Right lobe of liver (tissue), 6 donors: Measurements from ENCODE around the gene DMBX1. TPM values are rescaled to one million over a fixed set of nuclear protein-coding genes. Genes with fewer than 3 reads are reported as not detected.

Experiments used
- ATAC-seq, 4 donors: fragments of 200-7000 bp; cut with Tn5 transposase; one replicate each; pipeline ENCODE4 v1.9.1; 2020; ENCODE audit warnings: mild to moderate bottlenecking in 4 of 4, moderate library complexity in 4 of 4
- DNase-seq, 3 donors: peaks; one replicate each; pipeline ENCODE4 v3.0.0-alpha.2; 2020
- H3K27ac ChIP-seq, 3 donors: fragments of 200-600 bp; one replicate each; pipeline ENCODE4 v1.8.0; 2022
- H3K27me3 ChIP-seq, 2 donors: fragments of 200-600 bp; one replicate each; pipeline ENCODE4 v1.8.0; 2022
- H3K36me3 ChIP-seq, 4 donors: fragments of 200-600 bp; sonication (generic) in 1 of 4; one replicate each; pipeline versions ENCODE4 v1.5.1 to v1.8.0; 2017 to 2022; ENCODE audit warnings: control low read depth in 1 of 4
- H3K4me1 ChIP-seq, 4 donors: fragments of 200-600 bp; sonication (generic) in 1 of 4; one replicate each; pipeline versions ENCODE4 v1.5.1 to v1.8.0; 2017 to 2022; ENCODE audit warnings: control low read depth in 1 of 4
- H3K4me3 ChIP-seq, 3 donors: fragments of 200-600 bp; one replicate each; pipeline ENCODE4 v1.8.0; 2022
- H3K9me3 ChIP-seq, 4 donors: fragments of 200-600 bp; sonication (generic) in 1 of 4; one replicate each; pipeline versions ENCODE4 v1.5.1 to v1.8.0; 2017 to 2022; ENCODE audit warnings: control low read depth in 1 of 4
- POLR2A ChIP-seq: fragments of 450-650 bp; IDR thresholded peaks from one replicate; pipeline ENCODE4 v1.6.1; 2017; ENCODE audit warnings: antibody characterized with exemption, mild to moderate bottlenecking
- WGBS: methylation state at CpG from one replicate; pipeline ENCODE4 v1.1.6; 2018; ENCODE audit warnings: low coverage, low lambda C conversion rate; ENCODE audit not compliant: insufficient coverage; ENCODE audit errors: missing lambda C conversion rate; 5-methylcytosine and 5-hydroxymethylcytosine counted together
- intact Hi-C, 2 donors: fragments of 100-400 bp; cut with DNase I; formaldehyde crosslinking; loops; one replicate each; pipeline versions ENCODE4 v1.11.2 to v1.14.1; 2022
- total RNA-seq, 6 experiments: library from RNA; depleted of rRNA in 2 of 6; stranded (reverse); fragments of >200 nt in 2 of 6; fragmentation: NEBNext Ultra II Directional in 3 of 6; extraction: Animal tissue kit (Norgen Biotek cat#: 25700) in 3 of 6; gene quantifications; one replicate each; pipeline versions ENCODE4 v1.1.0 to v1.2.4, GENCODE V29; 2016 to 2023
- TF ChIP-seq, protein P1 (sequence below), 4 donors: fragments of 200-600 bp in 3 of 4; fragments of 450-650 bp in 1 of 4; IDR thresholded peaks; one replicate each; pipeline versions ENCODE4 v1.5.1 to v1.8.0; 2016 to 2022; ENCODE audit warnings: antibody characterized with exemption in 4 of 4, mild to moderate bottlenecking in 2 of 4
- donor health status: DM: no; HTN: yes; CAD: no.
- donor health status: DM: no; HTN: no; CAD: no.
- donor health status: DM: no; HTN: no; CAD: no.
- donor health status: DM: no; HTN: yes; CAD: no.
- donor health status: DM: no; HTN: yes; CAD: no.

Gene DMBX1
- total RNA-seq, 6 experiments from 2014 or later = not detected

DNA sequence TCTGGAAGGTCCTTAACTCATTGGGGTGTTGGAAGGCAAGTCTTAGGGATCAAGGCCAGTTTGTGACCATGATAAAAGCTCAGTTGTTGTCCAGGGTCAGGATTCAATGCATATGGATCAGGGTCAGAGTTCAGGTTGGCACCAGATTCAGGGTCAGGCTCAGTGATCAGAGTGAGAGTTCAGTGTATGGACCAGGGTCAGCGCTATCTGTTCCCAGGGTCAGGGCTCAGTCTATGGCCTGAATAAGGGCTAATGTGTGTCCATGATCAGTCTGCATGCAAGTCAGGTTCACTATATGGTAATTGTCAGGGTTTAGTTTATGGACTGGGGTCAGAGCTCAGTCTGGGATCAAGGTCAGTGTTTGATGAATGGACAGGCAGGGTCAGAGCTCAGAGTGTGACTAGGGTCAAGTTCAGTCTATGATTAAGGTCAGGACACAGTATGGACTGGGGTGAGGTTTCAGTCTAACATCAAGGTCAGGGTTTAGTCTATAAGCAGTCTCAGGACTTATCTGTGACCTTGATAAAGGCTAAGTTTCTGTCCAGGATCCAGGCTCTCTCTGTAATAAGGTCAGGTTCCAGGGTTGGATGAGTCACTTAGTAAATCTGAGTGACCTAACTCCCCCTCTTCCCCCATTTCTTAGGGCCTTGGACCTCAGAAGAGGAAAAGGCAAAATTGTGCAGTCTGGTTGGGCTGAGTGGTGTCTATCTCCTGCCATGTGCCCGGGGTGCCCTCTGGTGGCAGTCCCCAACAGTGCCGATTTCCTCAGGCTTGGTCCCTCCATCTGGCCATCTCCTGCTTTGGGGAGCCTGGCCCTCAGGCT lies 38.0 kb downstream of the DMBX1 start:
- TF ChIP-seq, protein P1, sequence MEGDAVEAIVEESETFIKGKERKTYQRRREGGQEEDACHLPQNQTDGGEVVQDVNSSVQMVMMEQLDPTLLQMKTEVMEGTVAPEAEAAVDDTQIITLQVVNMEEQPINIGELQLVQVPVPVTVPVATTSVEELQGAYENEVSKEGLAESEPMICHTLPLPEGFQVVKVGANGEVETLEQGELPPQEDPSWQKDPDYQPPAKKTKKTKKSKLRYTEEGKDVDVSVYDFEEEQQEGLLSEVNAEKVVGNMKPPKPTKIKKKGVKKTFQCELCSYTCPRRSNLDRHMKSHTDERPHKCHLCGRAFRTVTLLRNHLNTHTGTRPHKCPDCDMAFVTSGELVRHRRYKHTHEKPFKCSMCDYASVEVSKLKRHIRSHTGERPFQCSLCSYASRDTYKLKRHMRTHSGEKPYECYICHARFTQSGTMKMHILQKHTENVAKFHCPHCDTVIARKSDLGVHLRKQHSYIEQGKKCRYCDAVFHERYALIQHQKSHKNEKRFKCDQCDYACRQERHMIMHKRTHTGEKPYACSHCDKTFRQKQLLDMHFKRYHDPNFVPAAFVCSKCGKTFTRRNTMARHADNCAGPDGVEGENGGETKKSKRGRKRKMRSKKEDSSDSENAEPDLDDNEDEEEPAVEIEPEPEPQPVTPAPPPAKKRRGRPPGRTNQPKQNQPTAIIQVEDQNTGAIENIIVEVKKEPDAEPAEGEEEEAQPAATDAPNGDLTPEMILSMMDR (IDR thresholded peaks at IDR 0.05) = peak; percentile 83 to 93 (median 90)
- no peak for TF ChIP-seq POLR2A
- no peaks in the 10 kb centered on the region for H3K27me3 ChIP-seq
- no peaks in the 10 kb centered on the region for H3K36me3 ChIP-seq
- no peak overlapping the region for H3K27ac ChIP-seq
- 0% methylated on average over 2 of the region's 3 CpGs for WGBS
- intact Hi-C loops = loop anchor here (5.0 to 10.0 kb wide), 2 partner anchors 50 to 83 kb away; no protein-coding TSS in a partner anchor
- DNase-seq = peak; percentile 78 to 79 (median 79)
- H3K4me3 ChIP-seq = no peak overlapping the region
- peaks cover 0 to 12% (median 0%) of the 10 kb centered on the region in 4 donors for H3K4me1 ChIP-seq
- ATAC-seq = peak; percentile 88 to 91 (median 89)
- no peaks in the 10 kb centered on the region for H3K9me3 ChIP-seq

DNA sequence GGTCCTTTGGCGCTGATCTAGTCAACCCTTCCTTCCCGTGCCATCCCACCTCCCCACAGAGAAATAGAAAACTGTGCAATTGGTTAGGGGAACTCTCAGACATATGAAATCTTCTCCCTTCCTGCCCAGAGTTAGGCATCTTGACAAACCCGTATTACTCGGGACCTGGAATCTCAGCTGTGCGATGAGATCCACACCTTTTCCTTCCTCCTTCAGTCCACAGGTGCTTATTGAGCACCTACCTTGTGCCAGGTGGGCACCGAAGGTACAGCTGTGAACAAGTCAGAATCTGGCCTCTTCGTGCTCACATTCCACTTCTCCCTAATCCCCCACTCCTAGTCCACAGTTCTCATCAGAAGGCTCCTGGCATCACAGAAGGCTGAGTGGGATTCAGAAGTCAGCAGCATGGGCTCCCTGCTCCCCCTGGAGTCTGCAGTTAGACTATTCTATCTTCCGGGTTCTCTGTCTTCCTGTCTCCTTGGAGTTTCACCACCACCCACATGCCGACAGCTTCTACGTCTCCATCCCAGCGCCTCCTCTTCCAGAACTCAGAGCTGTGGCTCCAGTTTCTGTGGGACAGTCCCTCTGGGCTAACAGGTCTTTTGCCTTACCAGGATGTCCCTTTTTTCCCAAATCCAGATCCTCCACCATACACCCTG lies 38.8 kb downstream of the DMBX1 start:
- Histone ChIP-seq H3K36me3 (no peaks in the 10 kb centered on the region), H3K27me3 (no peaks in the 10 kb centered on the region), H3K4me1 (peaks cover 0 to 12% (median 0%) of the 10 kb centered on the region in 4 donors), H3K4me3 (no peak overlapping the region), H3K9me3 (no peaks in the 10 kb centered on the region), H3K27ac (no peak overlapping the region)
- ATAC-seq (no peak), DNase-seq (no peak)
- intact Hi-C loops = loop anchor here (5.0 to 10.0 kb wide), 2 partner anchors 51 to 84 kb away; no protein-coding TSS in a partner anchor
- TF ChIP-seq, protein P1 (IDR thresholded peaks at IDR 0.05) = no peak
- TF ChIP-seq POLR2A = no peak
- WGBS = 45% methylated on average over 9 of the region's 11 CpGs

DNA sequence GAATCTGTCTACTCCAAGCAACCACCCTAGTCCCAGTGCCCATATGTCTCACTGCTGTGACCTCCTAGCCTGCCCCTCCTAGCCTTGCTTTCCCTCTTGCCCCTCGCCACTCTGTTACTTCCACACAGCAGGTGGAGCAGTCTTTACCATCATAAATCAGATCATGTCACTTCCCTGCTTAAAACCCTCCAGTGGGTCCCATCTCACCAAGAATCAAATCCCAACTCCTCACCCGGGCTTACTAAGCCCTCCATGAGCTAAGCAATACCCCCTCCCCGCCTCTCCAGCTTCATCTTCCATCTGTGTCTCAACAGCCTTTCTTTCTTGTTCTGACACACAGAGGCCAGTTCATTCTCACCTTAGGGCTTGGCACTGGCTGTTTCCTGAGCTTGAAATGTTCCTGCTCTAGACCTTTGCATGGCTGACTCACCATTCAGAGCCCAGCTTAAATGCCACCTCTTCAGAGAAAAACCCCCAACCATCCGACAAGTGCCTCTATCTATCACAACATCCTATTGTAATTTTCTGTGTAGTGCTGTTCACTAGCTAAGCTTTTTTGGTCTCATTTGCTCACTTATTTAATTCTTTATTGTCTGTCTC lies 39.5 kb downstream of the DMBX1 start:
- WGBS = 42% methylated on average over 4 of the region's 4 CpGs
- ATAC-seq = no peak
- DNase-seq = no peak
- Histone ChIP-seq H3K27me3 (no peaks in the 10 kb centered on the region), H3K4me1 (peaks cover 0 to 14% (median 0%) of the 10 kb centered on the region in 4 donors), H3K36me3 (no peaks in the 10 kb centered on the region), H3K27ac (no peak overlapping the region), H3K9me3 (no peaks in the 10 kb centered on the region), H3K4me3 (no peak overlapping the region)
- intact Hi-C loops = loop anchor here (5.0 to 10.0 kb wide), 2 partner anchors 52 to 84 kb away; no protein-coding TSS in a partner anchor
- TF ChIP-seq, protein P1 (IDR thresholded peaks at IDR 0.05) = no peak
- no peak for TF ChIP-seq POLR2A

DNA sequence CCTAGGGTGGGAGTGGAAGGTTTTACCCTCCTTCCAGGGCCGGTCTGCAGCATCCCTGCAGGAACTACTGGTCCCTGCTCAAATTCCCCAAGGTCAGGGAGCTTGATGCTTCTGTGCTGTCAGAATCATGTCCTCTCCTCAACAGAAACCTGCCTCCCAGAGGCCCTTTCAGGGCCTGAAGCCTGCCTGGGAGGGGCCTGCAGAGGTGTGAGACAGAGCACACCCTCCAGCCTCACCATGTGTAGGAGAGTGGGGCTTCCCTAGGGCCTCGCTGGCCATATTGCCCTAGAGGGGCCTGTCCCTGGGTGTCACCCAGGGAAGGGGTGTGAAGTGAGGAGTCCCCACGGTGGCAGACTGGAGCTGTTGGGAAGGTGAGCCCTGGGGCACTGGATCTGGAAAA lies 40.7 kb downstream of the DMBX1 start:
- intact Hi-C loops = no loop called here
- peaks cover 0 to 14% (median 0%) of the 10 kb centered on the region in 4 donors for H3K4me1 ChIP-seq
- H3K4me3 ChIP-seq = no peak overlapping the region
- H3K9me3 ChIP-seq = no peaks in the 10 kb centered on the region
- TF ChIP-seq, protein P1 (IDR thresholded peaks at IDR 0.05) = no peak
- TF ChIP-seq POLR2A = no peak
- no peaks in the 10 kb centered on the region for H3K36me3 ChIP-seq
- ATAC-seq (no peak), DNase-seq (no peak)
- 40% methylated on average over 1 of the region's 3 CpGs for WGBS
- no peaks in the 10 kb centered on the region for H3K27me3 ChIP-seq
- no peak overlapping the region for H3K27ac ChIP-seq
